HG03565 (cell line): Measurements from ENCODE around the gene S100A5.
"Not testable (repeated sequence)": the region's sequence is repeated elsewhere in the genome, so short reads cannot be mapped to it uniquely, and the experiment has no call there.

Source experiments
- ATAC-seq: cut with Tn5 transposase; IDR thresholded peaks from one replicate; pipeline ENCODE4 v1.9.1; 2021; ENCODE audit warnings: mild to moderate bottlenecking, moderate library complexity; ENCODE audit not compliant: unreplicated experiment

S100A5 gene

DNA sequence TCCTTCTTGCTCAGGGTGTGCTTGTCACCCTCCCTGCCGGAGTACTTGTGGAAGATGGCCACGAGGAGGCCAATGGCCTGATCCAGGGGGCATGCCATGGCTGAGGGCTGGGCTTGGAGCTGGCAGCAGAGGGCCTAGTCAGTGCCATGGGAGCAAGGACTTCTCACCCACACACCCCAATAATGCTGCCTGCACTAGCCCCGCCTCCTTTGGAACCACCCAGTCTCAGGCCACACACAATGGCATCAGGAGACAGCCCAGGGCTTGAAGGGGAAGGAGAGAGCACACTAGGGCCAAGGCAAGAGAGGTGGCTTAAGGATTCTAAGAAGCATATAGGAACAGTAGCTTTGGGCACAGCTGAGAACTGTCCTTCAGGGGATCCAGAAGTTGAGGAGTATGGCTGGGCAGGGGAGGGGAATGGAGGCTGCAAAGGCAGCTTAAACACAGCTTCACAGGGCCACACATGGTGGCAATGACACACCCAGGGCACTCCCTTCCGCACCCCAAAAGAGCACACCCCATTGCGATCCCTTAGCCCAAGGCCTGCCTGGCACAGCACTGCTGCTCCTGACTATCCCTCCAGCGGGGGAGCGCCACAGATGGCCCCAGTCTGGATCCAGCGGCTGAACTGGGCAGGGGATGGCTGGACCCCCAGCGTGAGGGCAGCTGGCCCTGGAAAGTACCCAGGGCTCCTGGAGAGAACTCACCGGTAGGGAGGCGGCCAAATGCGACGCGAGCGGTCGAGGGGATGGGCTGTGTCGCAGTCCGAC lies 5.3 kb downstream of the S100A5 start, which contains the start of gene S100A6:
TSS of gene S100A6 (minus strand) at position 750 of the 770 bp plus-strand sequence. CDS start at position 98, 652 bp downstream.
- ATAC-seq: no peak

DNA sequence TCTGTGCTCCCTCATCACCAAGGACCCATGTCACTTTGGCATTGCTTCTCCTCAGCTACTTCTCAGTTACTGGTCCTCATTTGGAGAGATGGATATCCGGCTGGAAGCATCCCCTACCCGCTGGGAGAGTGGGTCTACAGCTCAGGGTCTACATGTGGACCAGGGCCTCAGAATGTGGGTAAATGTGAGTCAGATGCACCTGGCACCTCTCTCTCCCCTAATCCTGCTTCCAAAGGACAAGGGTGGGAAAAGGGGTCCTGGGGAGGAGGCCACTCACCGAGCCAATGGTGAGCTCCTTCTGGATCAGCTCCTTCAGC lies 5.9 kb downstream of the S100A5 start:
- ATAC-seq: no peak

DNA sequence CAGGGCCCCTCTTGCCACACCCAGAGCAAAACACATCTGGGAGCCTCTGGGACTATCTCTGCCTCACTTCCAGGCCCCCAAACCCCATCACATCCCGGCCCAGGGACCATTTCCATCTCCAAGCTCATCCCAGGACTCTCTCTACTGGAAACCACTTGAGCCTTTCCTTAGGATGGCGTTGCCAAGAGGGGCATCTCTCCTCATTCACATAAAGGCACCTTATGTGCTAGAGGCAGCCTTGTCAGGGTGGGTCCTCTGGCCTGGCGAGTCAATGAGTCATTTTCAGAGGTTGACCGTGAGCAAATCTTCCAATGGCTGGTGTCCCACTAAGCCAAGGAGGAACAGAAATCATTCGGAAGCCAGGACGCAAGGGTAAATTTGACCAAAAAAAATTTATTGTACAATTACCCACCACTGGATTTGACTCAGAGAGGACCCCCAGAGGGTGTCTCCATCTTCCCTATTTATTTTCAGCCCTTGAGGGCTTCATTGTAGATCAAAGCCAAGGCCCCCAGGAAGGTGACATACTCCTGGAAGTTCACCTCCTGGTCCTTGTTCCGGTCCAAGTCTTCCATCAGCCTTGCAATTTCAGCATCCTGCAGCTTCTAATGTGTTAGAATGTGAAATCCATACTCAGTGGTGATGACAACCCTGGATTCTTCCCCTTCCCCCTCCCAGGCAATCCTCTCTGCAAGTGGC lies 6.4 kb downstream of the S100A5 start:
- no peak for ATAC-seq

DNA sequence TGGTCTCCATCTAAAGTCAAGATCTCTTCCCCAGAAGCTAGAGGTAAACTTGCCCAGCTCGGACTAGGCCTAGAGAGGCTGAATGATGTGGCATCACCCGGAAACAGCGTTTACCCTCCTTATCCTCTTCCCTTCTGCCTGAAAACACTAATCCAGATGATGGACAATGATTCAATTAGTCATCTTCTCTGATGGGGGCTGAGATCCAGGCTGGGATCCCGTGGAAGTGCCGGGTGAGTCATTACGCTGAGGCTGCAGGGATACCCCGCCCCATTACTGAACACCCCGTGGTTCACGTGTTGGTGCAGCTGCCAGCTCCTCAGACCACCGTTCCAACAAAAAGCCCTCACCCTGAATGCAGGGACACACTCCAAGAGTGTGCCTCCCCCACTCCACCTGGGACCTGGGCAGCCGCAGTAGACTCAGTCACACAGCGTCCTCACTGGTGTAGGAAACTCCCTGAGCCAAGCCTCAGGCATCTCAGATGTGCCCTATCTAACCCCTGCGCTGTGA lies 7.0 kb downstream of the S100A5 start:
- no peak for ATAC-seq

DNA sequence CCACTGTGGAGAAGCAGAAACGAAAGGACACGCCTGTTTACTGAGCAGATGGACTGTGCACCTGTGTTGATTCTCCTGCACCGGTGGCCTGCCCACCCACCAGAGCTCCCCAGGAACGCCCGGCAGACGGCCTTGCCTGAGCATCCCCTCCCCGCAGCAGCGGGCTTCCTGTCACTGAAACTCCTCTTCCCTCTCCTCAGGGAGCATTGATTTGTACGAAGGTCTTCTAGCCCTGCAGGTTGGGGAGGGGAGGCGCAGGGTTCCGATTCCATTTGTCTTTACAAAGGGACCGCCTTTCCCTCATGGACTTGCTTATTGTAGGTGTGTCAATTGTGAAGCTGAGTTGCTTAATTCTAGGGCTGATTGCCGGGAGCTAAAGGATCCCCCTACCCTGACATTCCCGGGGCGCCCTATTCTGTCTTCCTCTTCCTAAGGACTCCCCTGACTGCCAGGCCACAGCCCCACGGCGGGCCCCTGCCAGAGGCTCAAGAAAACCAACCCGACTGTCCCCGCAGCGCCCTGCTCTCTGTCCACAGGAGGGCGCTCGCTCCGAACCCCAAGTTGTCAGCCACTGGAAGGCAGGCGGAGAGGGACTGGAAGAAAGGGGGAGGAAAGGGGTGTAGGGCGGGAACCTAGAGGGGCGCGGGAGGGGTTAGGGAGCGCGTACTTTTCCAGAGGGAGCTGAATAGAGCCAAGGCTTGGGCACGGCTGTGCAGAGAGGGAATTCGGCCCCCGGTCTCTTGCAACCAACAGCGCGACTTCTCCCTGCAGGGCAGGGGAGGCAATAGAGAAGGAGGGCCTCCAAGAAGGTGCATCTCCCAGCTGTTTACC lies 7.8 kb downstream of the S100A5 start:
- no peak for ATAC-seq

DNA sequence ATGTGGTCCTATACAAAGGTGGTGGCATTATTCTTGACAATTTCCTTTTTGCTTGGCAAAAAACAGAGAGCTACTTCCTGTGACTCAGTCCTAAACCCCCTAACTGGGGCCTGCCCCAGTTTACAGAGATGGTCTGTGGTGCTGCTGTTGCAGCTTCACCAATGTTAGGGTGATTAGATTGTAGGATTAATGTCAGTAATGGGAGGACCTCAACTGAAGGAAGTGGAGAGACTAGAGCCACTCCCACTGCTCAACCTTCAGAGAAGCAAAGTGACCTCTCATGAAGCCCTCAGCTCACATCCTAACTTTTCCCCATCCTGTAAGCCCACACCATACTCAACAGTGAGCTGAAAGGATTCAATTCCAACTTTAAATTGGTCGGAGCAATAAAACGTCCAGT lies 8.6 kb downstream of the S100A5 start:
- no peak for ATAC-seq

DNA sequence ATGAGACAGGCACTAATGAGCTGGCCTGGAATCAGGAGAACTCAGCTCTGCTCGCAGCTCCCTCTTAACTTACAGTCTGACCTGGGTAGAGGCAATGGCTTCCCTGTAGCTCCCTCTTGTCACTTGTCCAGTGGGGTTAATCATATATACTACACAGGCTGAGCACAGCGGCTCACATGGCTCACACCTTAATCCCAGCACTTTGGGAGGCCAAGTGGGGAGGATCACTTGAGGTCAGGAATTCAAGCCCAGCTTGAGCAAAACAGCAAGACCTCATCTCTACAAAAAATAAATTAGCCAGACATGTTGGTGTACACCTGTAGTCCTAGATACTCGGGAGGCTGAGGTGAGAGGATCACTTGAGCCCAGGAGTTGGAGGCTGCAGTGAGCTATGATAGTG lies 9.1 kb downstream of the S100A5 start:
- ATAC-seq: no peak

DNA sequence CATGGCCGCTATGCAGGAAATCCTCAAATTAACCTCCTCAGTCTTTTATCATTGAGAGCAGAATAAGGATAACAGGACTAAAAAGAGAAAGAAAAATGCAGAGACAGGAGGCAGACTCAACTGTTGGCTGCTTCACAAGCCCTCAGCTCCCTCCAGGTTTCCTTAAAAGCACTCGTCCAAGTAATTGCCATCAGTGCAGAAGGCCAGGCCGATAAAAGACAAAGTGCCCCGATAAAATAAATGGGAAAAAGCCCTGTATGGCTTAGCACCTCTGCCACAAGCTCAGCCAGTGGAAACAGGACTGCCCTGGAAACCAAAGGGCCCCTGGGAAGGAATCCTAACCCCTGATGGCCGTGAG lies 13.1 kb downstream of the S100A5 start:
- no peak for ATAC-seq

DNA sequence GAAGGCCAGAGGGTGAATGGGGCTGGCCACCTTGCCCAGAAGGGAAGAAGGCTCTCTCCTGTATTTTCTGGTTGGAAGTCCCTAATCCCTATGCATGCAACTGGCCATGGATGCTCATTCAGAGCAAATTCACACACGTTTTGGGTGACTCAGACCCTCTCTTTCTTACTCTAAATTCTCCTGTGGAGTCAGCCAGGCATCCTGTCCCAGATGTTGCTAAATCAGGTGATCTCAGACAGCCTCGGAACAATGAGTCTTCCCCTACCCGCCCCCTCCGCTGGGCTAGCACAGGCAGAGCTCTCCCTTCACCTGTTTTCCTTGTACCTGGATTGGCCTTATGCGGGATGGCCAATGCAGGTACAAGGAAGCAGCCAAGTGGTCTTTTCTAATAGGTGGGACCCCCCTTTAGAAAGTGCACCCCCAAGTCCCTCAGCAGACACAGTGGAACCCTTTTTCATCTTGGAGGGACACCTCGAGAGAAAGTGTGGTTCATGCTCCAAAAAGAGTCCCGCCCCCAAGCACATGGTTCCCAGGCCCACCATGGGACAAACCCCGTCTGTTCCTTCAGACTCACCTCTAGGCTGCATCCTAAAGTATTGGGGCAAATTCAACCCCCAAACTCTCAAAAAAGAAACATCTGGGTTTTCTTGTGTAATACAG lies 13.6 kb downstream of the S100A5 start:
- no peak for ATAC-seq

DNA sequence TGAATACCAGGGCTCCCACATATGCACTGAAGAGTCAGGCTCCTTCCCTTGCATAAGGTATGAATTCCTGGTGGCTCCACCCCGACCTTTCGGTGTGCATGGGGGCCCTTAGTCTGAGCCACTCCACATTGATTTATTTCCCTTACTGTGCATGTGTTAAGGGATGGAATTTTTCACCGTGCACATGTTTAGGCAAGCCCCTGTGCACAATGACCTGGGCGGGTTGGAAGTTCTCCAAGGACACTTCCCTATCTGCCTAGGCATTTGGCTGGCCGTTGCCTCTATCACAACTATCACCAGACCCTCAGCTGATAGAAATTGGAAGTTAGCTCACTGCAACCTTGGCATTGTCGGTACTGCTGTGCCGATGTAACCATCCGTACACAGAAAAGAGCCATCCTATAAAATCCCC lies 14.6 kb downstream of the S100A5 start:
- no peak for ATAC-seq

DNA sequence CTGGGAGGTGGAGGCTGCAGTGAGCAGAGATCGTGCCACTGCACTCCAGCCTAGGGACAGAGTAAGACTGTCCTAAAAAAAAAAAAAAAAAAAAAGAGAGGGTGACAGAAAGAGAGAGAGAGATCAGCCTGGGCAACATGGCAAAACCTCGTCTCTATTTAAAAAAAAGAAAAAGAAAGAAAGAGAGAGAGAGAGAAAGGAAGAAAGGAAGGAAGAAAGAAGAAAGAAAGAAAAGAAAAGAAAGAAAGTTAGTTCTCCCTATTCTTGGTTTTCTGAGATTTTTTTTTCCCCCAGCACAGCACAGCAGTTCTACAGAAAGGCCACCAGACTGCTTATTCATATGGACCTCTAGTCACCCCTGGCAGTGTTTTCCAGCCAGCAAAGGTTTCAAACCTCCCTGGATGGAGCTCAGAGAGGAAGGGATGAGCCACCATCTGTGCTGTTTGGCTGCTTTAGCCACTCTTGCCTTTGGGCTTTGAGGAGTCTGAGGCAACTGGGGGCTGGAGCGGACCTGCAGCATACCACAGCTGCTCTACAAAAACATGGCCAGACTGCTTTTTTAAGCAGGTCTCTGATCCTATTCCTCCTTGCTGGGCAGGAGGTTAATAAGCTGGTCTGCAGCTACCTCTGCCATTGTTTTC lies 15.5 kb downstream of the S100A5 start:
- no peak for ATAC-seq

DNA sequence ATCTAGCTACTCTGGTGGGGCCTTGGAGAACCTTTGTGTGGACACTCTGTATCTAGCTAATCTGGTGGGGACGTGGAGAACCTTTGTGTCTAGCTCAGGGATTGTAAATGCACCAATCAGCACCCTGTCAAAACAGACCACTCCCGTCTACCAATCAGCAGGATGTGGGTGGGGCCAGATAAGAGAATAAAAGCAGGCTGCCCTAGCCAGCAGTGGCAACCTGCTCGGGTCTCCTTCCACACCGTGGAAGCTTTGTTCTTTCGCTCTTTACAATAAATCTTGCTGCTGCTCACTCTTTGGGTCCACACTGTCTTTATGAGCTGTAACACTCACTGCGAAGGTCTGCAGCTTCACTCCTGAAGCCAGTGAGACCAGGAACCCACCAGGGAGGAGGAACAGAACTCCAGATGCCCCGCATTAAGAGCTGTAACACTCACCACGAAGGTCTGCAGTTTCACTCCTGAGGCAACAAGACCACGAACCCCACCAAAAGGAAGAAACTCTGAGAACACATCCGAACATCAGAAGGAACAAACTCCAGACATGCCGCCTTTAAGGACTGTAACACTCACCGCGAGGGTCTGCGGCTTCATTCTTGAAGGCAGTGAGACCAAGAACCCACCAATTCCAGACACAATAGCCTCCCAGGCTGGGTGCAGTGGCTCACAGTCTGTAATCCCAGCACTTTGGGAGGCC lies 18.2 kb downstream of the S100A5 start:
- ATAC-seq: not testable (repeated sequence)

DNA sequence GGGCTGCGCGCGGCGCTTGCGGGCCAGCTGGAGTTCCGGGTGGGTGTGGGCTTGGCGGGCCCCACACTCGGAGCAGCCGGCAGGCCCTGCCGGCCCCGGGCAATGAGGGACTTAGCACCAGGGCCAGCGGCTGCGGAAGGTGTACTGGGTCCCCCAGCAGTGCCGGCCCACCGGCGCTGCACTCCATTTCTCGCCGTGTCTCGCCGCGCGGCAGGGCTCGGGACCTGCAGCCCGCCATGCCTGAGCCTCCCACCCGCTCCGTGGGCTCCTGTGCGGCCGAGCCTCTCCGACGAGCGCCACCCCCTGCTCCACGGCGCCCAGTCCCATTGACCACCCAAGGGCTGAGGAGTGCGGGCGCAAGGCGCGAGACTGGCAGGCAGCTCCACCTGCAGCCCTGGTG lies 18.9 kb downstream of the S100A5 start:
- not testable (repeated sequence) for ATAC-seq

DNA sequence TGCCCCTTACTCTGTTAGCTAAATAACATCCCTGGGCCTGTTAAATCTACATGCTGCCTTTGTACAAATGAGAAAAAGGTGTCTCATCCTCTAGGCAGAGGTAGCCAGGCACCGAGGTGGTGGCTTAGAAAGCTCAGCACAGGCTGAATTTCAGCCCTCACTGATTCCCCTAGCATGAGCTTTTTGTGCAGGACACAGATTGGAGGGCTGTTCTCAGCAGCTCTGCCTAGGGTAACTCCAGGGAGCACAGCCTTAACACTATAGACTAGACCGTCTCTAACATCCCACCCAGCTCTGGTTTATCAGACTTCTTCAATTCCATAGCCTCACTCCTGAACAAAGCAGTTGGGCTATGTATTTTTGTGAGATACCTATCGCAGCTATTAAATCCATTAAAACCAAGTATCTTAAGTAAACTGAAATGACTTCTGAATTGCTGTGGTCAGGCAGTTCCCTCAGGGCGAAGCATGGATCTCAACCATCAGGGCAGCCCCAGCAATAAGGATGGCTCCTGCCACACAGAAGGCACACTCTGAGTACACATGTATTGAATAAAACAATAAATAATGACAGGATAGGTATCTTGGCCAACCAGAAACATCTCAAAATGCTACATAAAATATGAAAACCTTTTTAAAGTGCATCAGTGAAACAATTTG lies 19.8 kb downstream of the S100A5 start:
- no peak for ATAC-seq

DNA sequence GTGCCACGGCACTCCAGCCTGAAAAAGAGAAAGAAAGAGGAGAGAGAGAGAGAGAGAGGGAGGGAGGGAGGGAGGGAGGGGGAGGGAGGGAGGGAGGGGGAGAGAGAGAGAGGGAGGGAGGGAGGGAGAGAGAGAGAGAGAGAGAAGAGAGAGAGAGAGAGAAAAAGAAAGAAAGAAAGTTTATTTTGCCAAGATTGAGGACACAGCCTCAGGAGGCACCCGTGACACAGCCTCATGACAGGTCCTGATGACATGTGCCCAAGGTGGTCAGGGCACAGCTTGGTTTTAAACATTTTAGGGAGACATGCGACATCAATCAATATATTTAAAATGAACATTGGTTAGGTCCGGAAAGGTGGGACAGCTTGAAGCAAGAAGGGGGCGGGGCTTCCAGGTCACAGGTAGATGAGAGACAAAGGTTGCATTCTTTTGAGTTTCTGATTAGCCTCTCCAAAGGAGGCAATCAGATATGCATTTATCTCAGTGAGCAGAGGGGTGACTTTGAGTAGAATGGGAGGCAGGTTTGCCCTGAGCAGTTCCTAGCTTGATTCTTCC lies 20.5 kb downstream of the S100A5 start:
- not testable (repeated sequence) for ATAC-seq

DNA sequence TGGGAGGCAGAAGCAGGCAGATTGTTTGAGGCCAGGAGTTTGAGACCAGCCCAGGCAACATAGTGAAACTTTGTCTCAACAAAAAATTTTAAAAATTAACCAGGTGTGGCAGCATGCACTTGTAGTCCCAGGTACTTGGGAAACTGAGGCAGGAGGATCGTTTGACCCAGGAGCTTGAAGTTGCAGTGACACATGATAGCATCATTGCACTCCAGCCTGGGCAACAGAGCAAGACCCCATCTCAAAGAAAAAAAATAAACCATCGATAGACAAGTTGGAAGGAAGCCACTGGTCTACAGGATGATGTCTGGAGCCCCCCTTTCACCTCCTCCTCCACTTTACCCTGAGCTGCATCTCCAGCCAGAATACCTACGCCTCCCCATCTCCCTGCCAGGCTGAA lies 21.5 kb downstream of the S100A5 start:
- no peak for ATAC-seq

DNA sequence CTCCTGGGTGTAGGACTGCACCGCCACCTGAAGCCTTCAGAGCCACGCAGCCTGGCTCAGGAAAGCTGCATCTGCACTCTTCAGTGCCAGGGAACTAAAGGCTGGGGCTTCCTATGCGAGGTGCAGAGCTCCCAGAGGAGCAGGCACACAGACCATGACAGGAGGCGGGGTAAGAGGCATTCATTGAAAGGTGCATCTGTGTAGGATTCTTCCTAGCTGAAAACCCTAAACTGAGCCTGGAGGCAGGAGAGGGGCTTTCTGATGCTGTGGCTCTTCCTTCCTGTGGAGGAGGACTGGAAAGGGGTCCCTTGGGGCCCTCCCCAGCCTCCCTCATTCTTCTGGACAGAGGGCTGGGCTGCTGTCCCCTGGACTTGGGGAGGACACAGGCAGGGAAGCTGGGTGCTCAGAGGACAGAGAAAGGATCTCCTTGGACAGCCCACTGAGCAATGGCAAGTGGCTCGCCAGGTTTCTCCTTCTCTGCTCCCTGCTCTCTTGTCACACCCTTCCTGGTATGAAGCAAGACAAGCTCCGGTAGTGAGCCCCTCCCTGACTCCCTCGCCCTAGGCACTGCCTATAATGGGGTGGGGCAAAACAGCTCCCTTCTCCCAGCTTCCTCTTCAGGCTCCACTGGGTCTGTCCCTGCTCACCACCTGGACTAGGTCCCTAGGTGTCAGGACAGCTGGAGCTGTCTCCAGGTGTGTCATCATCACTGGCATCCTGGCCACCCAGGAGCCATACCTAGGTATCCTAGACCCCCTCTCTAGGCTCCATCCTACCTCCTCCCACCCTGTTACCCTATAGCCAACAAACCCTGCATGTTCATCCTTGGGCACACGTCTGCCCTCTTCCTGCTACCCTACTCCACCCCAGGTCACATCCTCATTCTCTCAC lies 25.0 kb downstream of the S100A5 start:
- ATAC-seq: no peak

DNA sequence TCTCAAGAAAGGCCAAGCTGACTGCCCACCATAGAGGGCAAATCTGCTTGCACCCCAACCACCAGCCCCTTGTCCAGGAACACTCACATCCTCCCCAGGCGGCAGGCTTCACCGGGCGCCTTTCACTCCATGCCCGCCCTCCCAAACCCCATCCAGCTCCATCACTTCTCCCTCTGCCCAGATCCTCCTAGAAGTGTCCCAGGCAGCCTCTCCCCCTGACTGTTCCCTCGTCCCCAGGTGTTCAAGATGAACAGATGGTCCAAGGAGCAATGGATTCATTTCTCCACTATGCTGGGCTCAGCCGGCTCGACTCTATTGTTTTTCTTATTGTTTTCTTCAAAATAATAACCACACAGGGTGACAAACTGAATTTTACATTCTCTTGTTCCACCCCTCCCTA lies 27.1 kb downstream of the S100A5 start:
- ATAC-seq: no peak
